HCT116 (cell line): ENCODE results near the gene TIMM17B. TPM values are rescaled to one million over a fixed set of nuclear protein-coding genes. Genes with fewer than 3 reads are reported as not detected.

Experiments used
- ATAC-seq: fragments of 200-7000 bp; cut with Tn5 transposase; 2 replicates; pipeline ENCODE4 v1.9.1; 2020; ENCODE audit warnings: mild to moderate bottlenecking, moderate library complexity
- BruUV-seq: library from RNA; stranded (reverse); fragments of 400-500 nt; replicated peaks from 2 replicates; lab custom pipeline; 2021; lab: Mats Ljungman, UMichigan
- CTCF ChIA-PET: fragments of 300-600 bp; sonication (Branson Sonifier 250); formaldehyde crosslinking; loops from one replicate; lab custom pipeline; 2021; ENCODE audit warnings: antibody characterized with exemption; lab: Charles Lee
- POLR2A ChIA-PET: fragments of 300-600, 350-600 bp; sonication (Branson Sonifier 250); formaldehyde crosslinking; loops from one replicate; lab custom pipeline; 2021; ENCODE audit warnings: antibody characterized with exemption; lab: Charles Lee
- RAD21 ChIA-PET, 2 experiments: fragments of 300-600 bp; sonication (Branson Sonifier 250); formaldehyde crosslinking; loops; one replicate each; lab custom pipeline; 2023; ENCODE audit warnings: low total read pairs in 2 of 2; ENCODE audit not compliant: uncharacterized antibody in 2 of 2, unreplicated experiment in 2 of 2, low non-redundant PET in 1 of 2; lab: Charles Lee
- DNase-seq: peaks from one replicate; pipeline ENCODE4 v3.0.0-alpha.2; 2010; ENCODE audit warnings: low read depth, low spot score
- H2AFZ ChIP-seq: fragments of 200-600 bp; shearing (Covaris generic), sonication (generic); 2 replicates; pipeline ENCODE4 v1.6.1; 2017; ENCODE audit warnings: low read depth, mixed run types, mixed read lengths, antibody characterized with exemption, low read length; ENCODE audit not compliant: poor library complexity, severe bottlenecking
- H3K27ac ChIP-seq: 2 replicates; pipeline ENCODE4 v1.5.1; 2012; ENCODE audit warnings: low read depth, low read length
- H3K27me3 ChIP-seq: fragments of 200-600 bp; sonication (generic); 2 replicates; pipeline ENCODE4 v1.6.1; 2016; ENCODE audit warnings: mixed run types, low read length, mixed read lengths; ENCODE audit not compliant: insufficient read depth
- H3K36me3 ChIP-seq, 2 experiments: fragments of 200-500 bp in 1 of 2; fragments of 200-600 bp in 1 of 2; sonication (Bioruptor generic) in 1 of 2; sonication (generic) in 1 of 2; 2 replicates each; pipeline versions ENCODE4 v1.5.1 to v1.6.1; 2014 to 2016; ENCODE audit warnings: low read length in 2 of 2, inconsistent platforms in 1 of 2, mixed read lengths in 1 of 2, mixed run types in 1 of 2; ENCODE audit not compliant: insufficient read depth in 2 of 2, control insufficient read depth in 1 of 2
- H3K4me1 ChIP-seq, 2 experiments: fragments of 200-600 bp in 1 of 2; sonication (generic) in 1 of 2; 2 replicates each; pipeline versions ENCODE4 v1.5.1 to v1.6.1; 2012 to 2017; ENCODE audit warnings: low read length in 2 of 2, inconsistent platforms in 1 of 2, mild to moderate bottlenecking in 1 of 2, mixed read lengths in 1 of 2, mixed run types in 1 of 2, moderate library complexity in 1 of 2; ENCODE audit not compliant: insufficient read depth in 2 of 2, control insufficient read depth in 1 of 2
- H3K4me2 ChIP-seq: fragments of 200-600 bp; sonication (generic); 2 replicates; pipeline ENCODE4 v1.6.1; 2017; ENCODE audit warnings: mixed run types, low read length, mixed read lengths
- H3K4me3 ChIP-seq, 2 experiments: fragments of 200-600 bp in 1 of 2; sonication (generic) in 1 of 2; replicated peaks in 1 of 2; 2 replicates each; pipeline ENCODE4 v1.5.1; 2011 to 2016; ENCODE audit warnings: low read length in 2 of 2, control low read depth in 1 of 2, low read depth in 1 of 2, mild to moderate bottlenecking in 1 of 2, mixed read lengths in 1 of 2, mixed run types in 1 of 2
- H3K79me2 ChIP-seq: fragments of 200-600 bp; sonication (generic); 2 replicates; pipeline ENCODE4 v1.6.1; 2017; ENCODE audit warnings: mild to moderate bottlenecking, mixed run types, low read length, moderate library complexity, mixed read lengths; ENCODE audit not compliant: insufficient read depth
- H3K9ac ChIP-seq: fragments of 200-600 bp; sonication (generic); 2 replicates; pipeline ENCODE4 v1.6.1; 2016; ENCODE audit warnings: low read length, mixed read lengths
- H3K9me2 ChIP-seq: fragments of 200-600 bp; sonication (generic), shearing (Covaris generic); 2 replicates; pipeline ENCODE4 v1.6.1; 2017; ENCODE audit warnings: mixed run types, mild to moderate bottlenecking, moderate library complexity; ENCODE audit not compliant: insufficient read depth
- H3K9me3 ChIP-seq, 2 experiments: fragments of 200-500 bp in 1 of 2; fragments of 200-600 bp in 1 of 2; sonication (Bioruptor generic) in 1 of 2; sonication (generic) in 1 of 2; 2 replicates each; pipeline ENCODE4 v1.6.1; 2014 to 2017; ENCODE audit warnings: low read length in 2 of 2, mixed read lengths in 2 of 2, inconsistent platforms in 1 of 2, low read depth in 1 of 2, mild to moderate bottlenecking in 1 of 2, mixed run types in 1 of 2, moderate library complexity in 1 of 2; ENCODE audit not compliant: control insufficient read depth in 1 of 2, insufficient read depth in 1 of 2
- H4K20me1 ChIP-seq: fragments of 200-600 bp; sonication (generic), shearing (Covaris generic); 2 replicates; pipeline ENCODE4 v1.6.1; 2017; ENCODE audit warnings: mixed run types, mild to moderate bottlenecking, moderate library complexity; ENCODE audit not compliant: insufficient read depth
- CBX3 ChIP-seq: IDR thresholded peaks from 2 replicates; pipeline ENCODE4 v1.6.1; 2012; ENCODE audit warnings: low read depth
- POLR2AphosphoS5 ChIP-seq: IDR thresholded peaks from 2 replicates; pipeline ENCODE4 v1.6.1; 2011; ENCODE audit warnings: mild to moderate bottlenecking, low read depth, low read length, moderate library complexity
- SRF ChIP-seq: IDR thresholded peaks from 2 replicates; pipeline ENCODE4 v1.6.1; 2012; ENCODE audit warnings: low read depth
- intact Hi-C: fragments of 100-400 bp; cut with micrococcal nuclease; formaldehyde crosslinking; loops from 2 replicates; pipeline ENCODE4 v1.10.0; 2022
- total RNA-seq: library from RNA; stranded (reverse); gene quantifications from one replicate; pipeline ENCODE4 v1.2.1, GENCODE V29; 2021; ENCODE audit not compliant: unreplicated experiment
- TF ChIP-seq, protein P1 (sequence below): IDR thresholded peaks from 2 replicates; pipeline ENCODE4 v1.6.1; 2012; ENCODE audit warnings: low read depth
- TF ChIP-seq, protein P2 (sequence below): IDR thresholded peaks from 2 replicates; pipeline ENCODE4 v1.6.1; 2012
- TF ChIP-seq, protein P3 (sequence below): IDR thresholded peaks from 2 replicates; pipeline ENCODE4 v1.6.1; 2012
- TF ChIP-seq, protein P4 (sequence below), 3 experiments: fragments of 200-600 bp in 1 of 3; sonication (generic) in 1 of 3; IDR thresholded peaks in 2 of 3; conservative IDR thresholded peaks in 1 of 3; 2 replicates each; pipeline ENCODE4 v1.5.1; 2012 to 2017; ENCODE audit warnings: low read depth in 2 of 3, low read length in 2 of 3, antibody characterized with exemption in 1 of 3, borderline replicate concordance in 1 of 3, control low read depth in 1 of 3, mild to moderate bottlenecking in 1 of 3, mixed read lengths in 1 of 3, mixed run types in 1 of 3, moderate library complexity in 1 of 3; ENCODE audit not compliant: insufficient read depth in 1 of 3
- TF ChIP-seq, protein P5 (sequence below): IDR thresholded peaks from 2 replicates; pipeline ENCODE4 v1.6.1; 2011; ENCODE audit warnings: mild to moderate bottlenecking, low read length, moderate library complexity; ENCODE audit not compliant: insufficient replicate concordance; ENCODE audit errors: extremely low read depth

TIMM17B gene
- total RNA-seq, 1 experiment from 2014 or later = 41.7 TPM

DNA sequence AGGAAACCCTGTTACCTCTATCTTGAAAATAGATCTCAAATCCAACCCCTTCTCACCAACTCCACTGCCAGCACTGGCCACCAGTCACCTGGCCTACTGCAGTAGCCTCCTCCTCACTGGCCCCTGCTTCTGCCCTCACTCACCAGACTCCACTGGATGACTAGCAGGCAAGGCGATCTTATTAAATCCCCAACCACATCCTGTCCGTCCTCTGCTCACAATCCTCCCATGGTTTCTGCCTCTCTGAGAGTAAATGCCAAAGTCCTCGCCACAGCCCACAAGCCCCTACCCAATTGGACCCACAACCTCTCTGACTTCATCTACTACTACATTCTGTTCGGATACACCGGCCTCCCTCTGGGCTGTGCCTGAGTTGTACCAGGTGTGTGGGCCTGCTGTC, 26.7 kb upstream of the TIMM17B start:
- no peaks in the 10 kb centered on the region for H3K9me2 ChIP-seq
- H2AFZ ChIP-seq = no peak overlapping the region
- H4K20me1 ChIP-seq = no peaks in the 10 kb centered on the region
- ChIA-PET RAD21 (no interaction called here), CTCF (no interaction called here), POLR2A (no interaction called here)
- TF ChIP-seq CBX3 (no peak), SRF (no peak), POLR2AphosphoS5 (no peak)
- TF ChIP-seq, protein P1, sequence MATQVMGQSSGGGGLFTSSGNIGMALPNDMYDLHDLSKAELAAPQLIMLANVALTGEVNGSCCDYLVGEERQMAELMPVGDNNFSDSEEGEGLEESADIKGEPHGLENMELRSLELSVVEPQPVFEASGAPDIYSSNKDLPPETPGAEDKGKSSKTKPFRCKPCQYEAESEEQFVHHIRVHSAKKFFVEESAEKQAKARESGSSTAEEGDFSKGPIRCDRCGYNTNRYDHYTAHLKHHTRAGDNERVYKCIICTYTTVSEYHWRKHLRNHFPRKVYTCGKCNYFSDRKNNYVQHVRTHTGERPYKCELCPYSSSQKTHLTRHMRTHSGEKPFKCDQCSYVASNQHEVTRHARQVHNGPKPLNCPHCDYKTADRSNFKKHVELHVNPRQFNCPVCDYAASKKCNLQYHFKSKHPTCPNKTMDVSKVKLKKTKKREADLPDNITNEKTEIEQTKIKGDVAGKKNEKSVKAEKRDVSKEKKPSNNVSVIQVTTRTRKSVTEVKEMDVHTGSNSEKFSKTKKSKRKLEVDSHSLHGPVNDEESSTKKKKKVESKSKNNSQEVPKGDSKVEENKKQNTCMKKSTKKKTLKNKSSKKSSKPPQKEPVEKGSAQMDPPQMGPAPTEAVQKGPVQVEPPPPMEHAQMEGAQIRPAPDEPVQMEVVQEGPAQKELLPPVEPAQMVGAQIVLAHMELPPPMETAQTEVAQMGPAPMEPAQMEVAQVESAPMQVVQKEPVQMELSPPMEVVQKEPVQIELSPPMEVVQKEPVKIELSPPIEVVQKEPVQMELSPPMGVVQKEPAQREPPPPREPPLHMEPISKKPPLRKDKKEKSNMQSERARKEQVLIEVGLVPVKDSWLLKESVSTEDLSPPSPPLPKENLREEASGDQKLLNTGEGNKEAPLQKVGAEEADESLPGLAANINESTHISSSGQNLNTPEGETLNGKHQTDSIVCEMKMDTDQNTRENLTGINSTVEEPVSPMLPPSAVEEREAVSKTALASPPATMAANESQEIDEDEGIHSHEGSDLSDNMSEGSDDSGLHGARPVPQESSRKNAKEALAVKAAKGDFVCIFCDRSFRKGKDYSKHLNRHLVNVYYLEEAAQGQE = no peak
- TF ChIP-seq, protein P2, sequence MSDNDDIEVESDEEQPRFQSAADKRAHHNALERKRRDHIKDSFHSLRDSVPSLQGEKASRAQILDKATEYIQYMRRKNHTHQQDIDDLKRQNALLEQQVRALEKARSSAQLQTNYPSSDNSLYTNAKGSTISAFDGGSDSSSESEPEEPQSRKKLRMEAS = no peak
- TF ChIP-seq, protein P3, sequence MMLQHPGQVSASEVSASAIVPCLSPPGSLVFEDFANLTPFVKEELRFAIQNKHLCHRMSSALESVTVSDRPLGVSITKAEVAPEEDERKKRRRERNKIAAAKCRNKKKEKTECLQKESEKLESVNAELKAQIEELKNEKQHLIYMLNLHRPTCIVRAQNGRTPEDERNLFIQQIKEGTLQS = no peak
- TF ChIP-seq, protein P4, sequence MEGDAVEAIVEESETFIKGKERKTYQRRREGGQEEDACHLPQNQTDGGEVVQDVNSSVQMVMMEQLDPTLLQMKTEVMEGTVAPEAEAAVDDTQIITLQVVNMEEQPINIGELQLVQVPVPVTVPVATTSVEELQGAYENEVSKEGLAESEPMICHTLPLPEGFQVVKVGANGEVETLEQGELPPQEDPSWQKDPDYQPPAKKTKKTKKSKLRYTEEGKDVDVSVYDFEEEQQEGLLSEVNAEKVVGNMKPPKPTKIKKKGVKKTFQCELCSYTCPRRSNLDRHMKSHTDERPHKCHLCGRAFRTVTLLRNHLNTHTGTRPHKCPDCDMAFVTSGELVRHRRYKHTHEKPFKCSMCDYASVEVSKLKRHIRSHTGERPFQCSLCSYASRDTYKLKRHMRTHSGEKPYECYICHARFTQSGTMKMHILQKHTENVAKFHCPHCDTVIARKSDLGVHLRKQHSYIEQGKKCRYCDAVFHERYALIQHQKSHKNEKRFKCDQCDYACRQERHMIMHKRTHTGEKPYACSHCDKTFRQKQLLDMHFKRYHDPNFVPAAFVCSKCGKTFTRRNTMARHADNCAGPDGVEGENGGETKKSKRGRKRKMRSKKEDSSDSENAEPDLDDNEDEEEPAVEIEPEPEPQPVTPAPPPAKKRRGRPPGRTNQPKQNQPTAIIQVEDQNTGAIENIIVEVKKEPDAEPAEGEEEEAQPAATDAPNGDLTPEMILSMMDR (IDR thresholded peaks at IDR 0.05 in 2 of 3, conservative IDR thresholded peaks at IDR 0.05 in 1 of 3; ENCODE audit: borderline replicate concordance in 1 of 3, insufficient read depth in 1 of 3, low read depth in 2 of 3, low read length in 2 of 3) = no peak
- TF ChIP-seq, protein P5, sequence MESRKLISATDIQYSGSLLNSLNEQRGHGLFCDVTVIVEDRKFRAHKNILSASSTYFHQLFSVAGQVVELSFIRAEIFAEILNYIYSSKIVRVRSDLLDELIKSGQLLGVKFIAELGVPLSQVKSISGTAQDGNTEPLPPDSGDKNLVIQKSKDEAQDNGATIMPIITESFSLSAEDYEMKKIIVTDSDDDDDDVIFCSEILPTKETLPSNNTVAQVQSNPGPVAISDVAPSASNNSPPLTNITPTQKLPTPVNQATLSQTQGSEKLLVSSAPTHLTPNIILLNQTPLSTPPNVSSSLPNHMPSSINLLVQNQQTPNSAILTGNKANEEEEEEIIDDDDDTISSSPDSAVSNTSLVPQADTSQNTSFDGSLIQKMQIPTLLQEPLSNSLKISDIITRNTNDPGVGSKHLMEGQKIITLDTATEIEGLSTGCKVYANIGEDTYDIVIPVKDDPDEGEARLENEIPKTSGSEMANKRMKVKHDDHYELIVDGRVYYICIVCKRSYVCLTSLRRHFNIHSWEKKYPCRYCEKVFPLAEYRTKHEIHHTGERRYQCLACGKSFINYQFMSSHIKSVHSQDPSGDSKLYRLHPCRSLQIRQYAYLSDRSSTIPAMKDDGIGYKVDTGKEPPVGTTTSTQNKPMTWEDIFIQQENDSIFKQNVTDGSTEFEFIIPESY = no peak
- no peaks in the 10 kb centered on the region for H3K27me3 ChIP-seq
- H3K4me2 ChIP-seq = no peak overlapping the region
- H3K79me2 ChIP-seq = peaks cover 9% of the 10 kb centered on the region; the same call in 1 of the 2 replicates
- BruUV-seq = no TSS peak
- no peaks in the 10 kb centered on the region for H3K9me3 ChIP-seq
- ATAC-seq (no peak), DNase-seq (no peak)
- no peak overlapping the region for H3K4me3 ChIP-seq
- H3K4me1 ChIP-seq = peaks cover 2 to 8% of the 10 kb centered on the region in 2 experiments; a peak in 2 of 4 replicates
- intact Hi-C loops = no loop called here
- no peak overlapping the region for H3K9ac ChIP-seq
- peaks cover 0 to 7% of the 10 kb centered on the region in 2 experiments; a peak in 2 of 4 replicates for H3K36me3 ChIP-seq
- H3K27ac ChIP-seq = no peak overlapping the region
